ENCODE data around the gene NPL. TPM values are rescaled to one million over a fixed set of nuclear protein-coding genes. Genes with fewer than 3 reads are reported as not detected.

NPL gene
- total RNA-seq, 4 donors from 2014 or later, result 2.2 to 45.9 (median 10.1) TPM

DNA sequence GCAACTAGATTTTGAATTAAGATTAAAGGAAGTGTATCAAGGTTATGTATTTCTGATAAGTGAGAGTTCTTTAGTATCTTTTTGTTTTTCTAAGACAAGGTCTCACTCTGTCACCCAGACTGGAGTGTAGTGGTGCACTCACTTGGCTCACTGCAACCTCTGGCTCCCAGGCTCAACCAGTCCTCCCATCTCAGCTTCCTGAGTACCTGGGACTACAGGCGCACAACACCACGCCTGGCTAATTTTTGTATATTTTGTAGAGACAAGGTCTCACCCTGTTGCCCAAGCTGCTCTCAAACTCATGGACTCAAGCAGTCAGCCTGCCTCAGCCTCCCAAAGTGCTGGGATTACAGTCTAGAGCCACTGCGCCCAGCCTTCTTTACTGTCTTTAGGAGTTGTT, 83.3 kb downstream of the NPL start:
- Histone ChIP-seq H3K36me3 (peaks cover 8 to 99% (median 29%) of the 10 kb centered on the region in 3 donors), H3K27ac (no peak overlapping the region), H3K4me3 (no peak overlapping the region), H3K27me3 (no peaks in the 10 kb centered on the region), H3K9me3 (no peaks in the 10 kb centered on the region), H3K4me1 (no peaks in the 10 kb centered on the region)
- WGBS, 2 donors, result 96 to 100% methylated on average over 3 of the region's 3 CpGs
- TF ChIP-seq POLR2A (IDR thresholded peaks at IDR 0.05) (no peak), EP300 (IDR thresholded peaks at IDR 0.05) (no peak)
- TF ChIP-seq, protein P1, sequence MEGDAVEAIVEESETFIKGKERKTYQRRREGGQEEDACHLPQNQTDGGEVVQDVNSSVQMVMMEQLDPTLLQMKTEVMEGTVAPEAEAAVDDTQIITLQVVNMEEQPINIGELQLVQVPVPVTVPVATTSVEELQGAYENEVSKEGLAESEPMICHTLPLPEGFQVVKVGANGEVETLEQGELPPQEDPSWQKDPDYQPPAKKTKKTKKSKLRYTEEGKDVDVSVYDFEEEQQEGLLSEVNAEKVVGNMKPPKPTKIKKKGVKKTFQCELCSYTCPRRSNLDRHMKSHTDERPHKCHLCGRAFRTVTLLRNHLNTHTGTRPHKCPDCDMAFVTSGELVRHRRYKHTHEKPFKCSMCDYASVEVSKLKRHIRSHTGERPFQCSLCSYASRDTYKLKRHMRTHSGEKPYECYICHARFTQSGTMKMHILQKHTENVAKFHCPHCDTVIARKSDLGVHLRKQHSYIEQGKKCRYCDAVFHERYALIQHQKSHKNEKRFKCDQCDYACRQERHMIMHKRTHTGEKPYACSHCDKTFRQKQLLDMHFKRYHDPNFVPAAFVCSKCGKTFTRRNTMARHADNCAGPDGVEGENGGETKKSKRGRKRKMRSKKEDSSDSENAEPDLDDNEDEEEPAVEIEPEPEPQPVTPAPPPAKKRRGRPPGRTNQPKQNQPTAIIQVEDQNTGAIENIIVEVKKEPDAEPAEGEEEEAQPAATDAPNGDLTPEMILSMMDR (IDR thresholded peaks at IDR 0.05), result no peak
- no peak for DNase-seq (ENCODE audit: low spot score in 2 of 2)

DNA sequence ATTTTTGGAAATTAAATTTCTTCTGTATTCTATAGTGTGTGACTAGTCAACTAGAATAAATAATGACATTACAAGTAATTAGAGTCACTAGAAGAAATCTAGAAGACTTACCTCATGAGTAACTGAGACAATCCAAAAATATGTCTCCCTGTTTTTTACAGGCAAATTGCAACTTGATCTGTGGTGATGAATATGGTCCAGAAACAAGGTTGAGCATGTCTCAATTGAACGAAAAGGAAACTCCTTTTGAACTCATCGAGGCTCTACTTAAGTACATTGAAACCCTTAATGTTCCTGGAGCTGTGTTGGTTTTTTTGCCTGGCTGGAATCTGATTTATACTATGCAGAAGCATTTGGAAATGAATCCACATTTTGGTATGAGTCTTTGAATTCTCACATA, 86.3 kb downstream of the NPL start:
- TF ChIP-seq POLR2A (IDR thresholded peaks at IDR 0.05) (no peak), EP300 (IDR thresholded peaks at IDR 0.05) (no peak)
- TF ChIP-seq, protein P1 (IDR thresholded peaks at IDR 0.05), result no peak
- no peak overlapping the region for H3K4me3 ChIP-seq
- H3K4me1 ChIP-seq, result no peaks in the 10 kb centered on the region
- no peaks in the 10 kb centered on the region for H3K27me3 ChIP-seq
- no peaks in the 10 kb centered on the region for H3K9me3 ChIP-seq
- H3K36me3 ChIP-seq, result peaks cover 7 to 99% (median 25%) of the 10 kb centered on the region in 3 donors
- no peak for DNase-seq (ENCODE audit: low spot score in 2 of 2)
- 84 to 91% methylated on average over 2 of the region's 2 CpGs for WGBS, 2 donors
- H3K27ac ChIP-seq, result no peak overlapping the region

DNA sequence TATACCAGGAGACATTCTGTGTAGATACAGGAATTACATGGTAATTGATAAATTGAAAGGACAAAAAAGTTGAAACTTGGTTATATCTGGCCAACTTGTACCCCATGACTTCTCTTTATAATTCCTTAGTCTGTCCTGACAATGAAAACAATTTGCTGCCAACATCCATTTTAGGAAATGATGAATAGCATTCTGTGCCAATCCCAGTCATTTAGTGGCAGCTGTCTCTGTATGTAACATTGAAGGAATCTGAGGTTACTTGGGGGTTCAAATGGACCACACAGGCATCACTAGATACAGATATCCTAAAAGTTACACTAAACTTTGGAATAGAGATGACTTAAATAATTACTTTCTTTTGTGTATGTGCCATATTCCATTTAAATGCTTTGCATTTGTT, 87.8 kb downstream of the NPL start:
- no peak overlapping the region for H3K27ac ChIP-seq
- no peaks in the 10 kb centered on the region for H3K9me3 ChIP-seq
- no peaks in the 10 kb centered on the region for H3K4me1 ChIP-seq
- peaks cover 7 to 99% (median 34%) of the 10 kb centered on the region in 3 donors for H3K36me3 ChIP-seq
- H3K27me3 ChIP-seq, result no peaks in the 10 kb centered on the region
- no peak for DNase-seq (ENCODE audit: low spot score in 2 of 2)
- H3K4me3 ChIP-seq, result no peak overlapping the region
- TF ChIP-seq, protein P1 (IDR thresholded peaks at IDR 0.05), result no peak
- no peak for TF ChIP-seq EP300 (IDR thresholded peaks at IDR 0.05)
- no peak for TF ChIP-seq POLR2A (IDR thresholded peaks at IDR 0.05)

DNA sequence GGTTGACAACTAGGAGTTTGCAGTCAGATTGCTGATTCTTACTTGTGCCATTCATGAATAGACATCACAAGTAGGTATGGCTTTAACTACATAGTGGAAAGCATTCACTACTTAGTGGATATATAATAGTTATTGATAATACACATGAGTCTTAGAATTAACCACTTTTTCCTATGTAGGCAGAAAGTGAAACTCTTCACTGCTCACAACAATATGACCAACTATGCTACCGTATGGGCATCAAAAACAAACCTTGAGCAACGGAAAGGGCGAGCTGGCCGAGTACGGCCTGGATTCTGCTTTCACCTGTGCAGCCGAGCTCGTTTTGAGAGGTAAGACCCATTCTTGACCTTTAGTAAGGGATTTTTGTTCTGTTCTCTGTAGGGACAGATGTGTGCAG, 88.3 kb downstream of the NPL start:
- Histone ChIP-seq H3K4me3 (no peak overlapping the region), H3K27ac (no peak overlapping the region), H3K9me3 (no peaks in the 10 kb centered on the region), H3K36me3 (peaks cover 7 to 99% (median 36%) of the 10 kb centered on the region in 3 donors), H3K27me3 (no peaks in the 10 kb centered on the region), H3K4me1 (no peaks in the 10 kb centered on the region)
- WGBS, 2 donors, result 94 to 96% methylated on average over 7 of the region's 7 CpGs
- TF ChIP-seq POLR2A (IDR thresholded peaks at IDR 0.05), result no peak
- TF ChIP-seq EP300 (IDR thresholded peaks at IDR 0.05), result no peak
- TF ChIP-seq, protein P1 (IDR thresholded peaks at IDR 0.05), result no peak
- no peak for DNase-seq (ENCODE audit: low spot score in 2 of 2)

Other genes starting within 250 kb of the NPL start
- 1 to 10 TPM; 7.3 to 9.8 (median 8.8) TPM for gene RNASEL, start 200.5 kb upstream of the NPL start, total RNA-seq
- 1 to 10 TPM in 3 of 4 donors, under 1 TPM in 1; 0.78 to 2.1 (median 1.2) TPM for gene RGS16, start 185.4 kb upstream of the NPL start, total RNA-seq
- not detected for gene RGS8, start 105.2 kb upstream of the NPL start, total RNA-seq
- gene DHX9, start 49.6 kb downstream of the NPL start, total RNA-seq, result 100 to 1,000 TPM in 2 of 4 donors, 10 to 100 TPM in 2; 89.1 to 148 (median 109) TPM
- 1 to 10 TPM in 1 of 4 donors, not detected in 3; 1.3 TPM for gene SHCBP1L, start 163.4 kb downstream of the NPL start, total RNA-seq
- gene LAMC1, start 233.6 kb downstream of the NPL start, total RNA-seq, result 100 to 1,000 TPM; 288 to 318 (median 304) TPM